Activated CD8-positive, alpha-beta memory T cell treated with anti-CD3 and anti-CD28 coated beads, Interleukin-2, amount 50 U/mL, for 1 hour (primary cell): ENCODE data around the gene FBXW7.

Source experiments
- DNase-seq: peaks from one replicate; pipeline ENCODE4 v3.0.0-alpha.2; 2020; ENCODE audit errors: extremely low read depth

The FBXW7 gene

DNA sequence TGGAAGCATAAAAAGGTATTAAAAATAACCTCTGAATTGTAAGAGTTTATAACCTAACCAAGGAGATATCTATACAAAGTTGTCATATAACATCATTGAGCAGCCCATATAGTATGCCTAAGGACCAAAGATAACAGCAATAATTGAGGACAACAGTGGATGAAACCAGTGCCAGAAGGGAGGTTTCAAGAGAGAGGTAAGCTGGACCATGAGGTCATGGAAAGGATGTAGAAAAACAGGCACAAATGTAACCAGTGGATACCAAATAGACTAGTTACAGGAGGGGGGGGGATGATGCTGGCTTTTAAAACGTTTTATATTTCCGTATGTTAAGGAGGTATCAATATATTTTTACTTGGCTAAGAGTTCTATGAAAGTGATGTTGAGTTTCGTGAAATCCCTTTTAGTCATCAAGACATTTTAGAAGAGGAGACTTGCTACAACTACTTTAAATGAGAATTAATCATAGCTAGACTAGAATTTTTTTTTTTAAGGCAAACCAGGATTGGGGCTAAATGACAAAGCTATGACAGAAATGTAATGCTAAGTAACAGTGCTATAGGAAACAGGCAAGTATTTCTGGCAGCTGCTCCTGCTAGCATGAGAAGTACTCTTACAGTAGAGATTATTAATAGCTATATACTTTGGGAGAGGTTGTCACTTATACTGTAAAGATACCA is 161.1 kb downstream of the FBXW7 start:
- DNase-seq = no peak

DNA sequence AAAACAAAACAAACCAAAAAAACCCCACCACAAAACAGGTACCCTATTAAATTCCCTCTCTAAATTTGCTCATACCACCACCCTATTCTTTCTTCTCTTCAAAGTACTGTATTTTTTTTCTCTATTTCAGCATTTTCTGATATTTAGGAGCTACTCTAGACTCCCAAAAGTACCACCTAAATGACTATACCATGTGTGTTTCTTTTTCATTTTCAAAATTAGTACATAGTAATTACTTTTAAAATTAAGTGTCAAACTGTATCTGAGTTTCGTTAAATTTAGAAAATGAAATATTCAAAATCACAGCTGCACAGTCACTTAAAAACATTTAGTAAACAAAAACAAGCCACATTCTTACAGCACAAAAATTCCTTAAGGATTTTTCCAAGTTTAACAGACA is 161.7 kb downstream of the FBXW7 start:
- DNase-seq = no peak

DNA sequence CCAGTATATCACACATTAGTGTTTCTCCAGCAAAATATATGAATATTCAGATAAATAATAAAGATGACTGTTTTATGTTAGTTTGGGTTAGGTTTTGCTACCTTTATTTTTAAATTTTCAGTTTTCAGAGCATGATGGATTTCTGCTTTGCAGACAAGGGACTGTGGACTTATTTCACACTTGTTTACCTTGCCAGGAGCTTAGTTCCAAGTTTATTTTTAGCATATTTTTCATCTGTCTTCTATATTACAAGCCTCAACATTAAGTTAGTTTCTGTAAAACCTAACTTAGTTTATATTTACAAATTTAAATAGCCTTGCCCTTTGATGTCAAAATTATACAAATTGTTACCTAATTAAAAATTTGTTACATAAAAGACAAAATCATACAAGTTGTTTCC is 163.4 kb downstream of the FBXW7 start:
- no peak for DNase-seq

DNA sequence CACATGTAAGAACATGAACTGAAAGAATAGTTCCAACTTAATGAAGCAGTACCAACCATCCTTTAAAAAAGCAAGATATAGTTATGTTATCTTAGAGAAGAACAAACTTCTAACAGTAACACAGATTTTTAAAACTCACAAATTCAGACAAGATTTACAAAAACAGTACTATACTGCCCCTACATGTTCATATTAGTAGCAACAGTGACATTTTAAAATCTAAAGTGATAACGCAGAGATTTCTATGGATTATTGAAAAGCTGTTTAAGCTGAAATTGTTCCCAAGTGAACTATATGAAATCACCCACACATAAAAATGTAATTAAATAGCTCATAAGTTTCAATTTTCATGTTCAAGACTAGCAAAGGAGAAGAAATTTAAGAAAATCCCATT is 166.0 kb downstream of the FBXW7 start:
- no peak for DNase-seq

DNA sequence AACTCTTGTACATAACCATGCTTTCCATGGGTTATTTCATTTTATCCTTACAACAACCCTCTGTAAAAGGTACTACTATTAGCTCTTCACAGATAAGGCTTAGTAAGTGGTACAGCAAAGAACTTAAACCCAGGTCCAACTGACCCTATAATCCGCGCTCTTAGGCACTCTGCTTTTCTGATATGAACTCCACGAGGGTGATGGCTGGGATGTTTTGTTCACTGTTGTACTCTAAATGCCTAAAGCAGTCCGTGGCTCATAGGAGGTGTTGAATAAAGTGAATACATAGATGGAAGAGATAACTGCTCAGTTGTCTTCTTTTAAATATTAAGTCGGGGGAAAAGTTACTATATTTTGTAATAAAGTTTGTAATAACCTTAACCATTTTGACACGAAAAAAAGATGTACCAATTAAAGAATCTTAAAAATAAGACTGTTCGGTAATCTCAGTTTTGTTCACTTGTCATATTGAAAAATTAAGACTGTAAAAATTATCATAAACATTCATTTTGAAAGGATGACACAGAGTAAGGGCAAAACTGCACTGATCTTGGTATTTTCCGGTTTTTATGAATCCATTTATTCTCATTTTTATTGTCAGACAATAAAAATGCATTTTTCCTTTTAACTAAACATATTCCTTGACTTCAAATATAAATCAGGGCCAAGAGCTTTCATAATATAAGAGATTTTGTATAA is 166.5 kb downstream of the FBXW7 start:
- no peak for DNase-seq

DNA sequence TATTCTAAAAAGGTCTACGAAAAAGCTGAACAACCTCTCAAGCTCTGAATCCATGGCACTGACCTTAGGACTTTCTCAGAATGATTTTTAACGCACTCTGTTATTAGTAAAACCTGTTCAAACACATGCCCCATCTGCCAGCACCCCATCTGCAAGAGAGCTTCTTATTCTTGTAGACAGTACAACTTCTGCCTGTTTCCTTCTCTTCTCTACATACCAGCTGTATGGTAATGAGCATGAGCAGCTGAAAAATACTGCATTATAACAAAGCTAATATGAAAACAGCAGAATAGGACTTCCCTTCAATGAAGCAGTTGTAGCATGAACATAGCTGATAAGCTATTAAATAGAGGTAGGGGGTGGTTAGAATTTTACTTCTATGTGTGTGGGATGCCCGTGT is 167.9 kb downstream of the FBXW7 start:
- no peak for DNase-seq

DNA sequence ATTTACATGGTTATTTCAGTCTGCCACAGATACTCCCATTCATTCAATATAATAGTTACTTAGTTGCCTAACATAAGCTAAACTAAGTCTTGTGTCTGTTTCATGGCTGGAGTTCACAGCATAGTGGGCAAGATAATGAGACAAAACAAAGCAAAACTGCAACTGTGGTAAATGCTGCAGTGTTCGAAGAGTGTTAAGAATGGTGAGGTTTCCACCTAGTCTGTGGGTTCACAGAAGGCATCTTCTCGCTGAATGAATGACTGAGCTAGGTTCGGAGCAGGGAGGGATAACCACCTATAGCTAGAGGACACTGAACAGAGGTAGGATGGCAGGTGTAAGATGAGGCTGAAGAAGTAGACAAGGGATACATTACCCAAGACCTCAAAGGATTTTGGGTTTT is 171.0 kb downstream of the FBXW7 start:
- DNase-seq = no peak

DNA sequence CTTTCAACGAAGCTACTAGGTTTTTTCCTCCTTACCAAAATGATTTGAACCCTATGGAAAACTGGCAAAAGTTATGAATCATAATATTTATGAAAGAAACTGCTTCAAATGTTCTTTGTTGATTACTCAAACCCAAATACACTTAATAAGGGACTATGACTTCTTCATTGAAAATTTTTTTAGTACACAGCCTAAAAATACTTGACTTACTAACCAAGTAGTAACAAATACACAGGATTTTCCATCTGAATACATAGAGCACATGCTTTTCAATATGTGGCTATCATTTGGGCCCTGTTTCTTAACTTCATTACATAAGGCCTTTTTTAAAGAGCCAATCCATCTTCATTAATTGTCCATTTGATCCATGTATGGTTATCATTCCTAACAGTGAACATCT is 171.5 kb downstream of the FBXW7 start:
- no peak for DNase-seq

DNA sequence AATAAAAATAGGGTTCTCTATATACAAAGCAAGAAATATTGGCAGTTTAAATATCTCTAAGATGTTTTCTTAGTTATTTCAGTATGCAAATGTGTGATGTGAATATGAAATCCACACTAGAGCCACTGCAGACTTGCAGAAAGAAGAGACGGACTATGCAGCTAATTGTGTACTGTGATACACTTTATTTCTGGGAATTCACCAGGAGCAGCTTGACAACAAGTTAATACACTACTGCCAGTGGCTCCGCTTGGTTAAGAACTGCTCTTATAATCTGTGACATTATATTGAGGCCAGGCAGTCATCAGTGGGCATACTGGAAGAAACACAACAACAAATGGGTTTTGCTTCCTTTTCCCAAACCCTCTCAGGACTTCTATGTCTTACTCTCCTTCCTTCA is 172.0 kb downstream of the FBXW7 start:
- no peak for DNase-seq

DNA sequence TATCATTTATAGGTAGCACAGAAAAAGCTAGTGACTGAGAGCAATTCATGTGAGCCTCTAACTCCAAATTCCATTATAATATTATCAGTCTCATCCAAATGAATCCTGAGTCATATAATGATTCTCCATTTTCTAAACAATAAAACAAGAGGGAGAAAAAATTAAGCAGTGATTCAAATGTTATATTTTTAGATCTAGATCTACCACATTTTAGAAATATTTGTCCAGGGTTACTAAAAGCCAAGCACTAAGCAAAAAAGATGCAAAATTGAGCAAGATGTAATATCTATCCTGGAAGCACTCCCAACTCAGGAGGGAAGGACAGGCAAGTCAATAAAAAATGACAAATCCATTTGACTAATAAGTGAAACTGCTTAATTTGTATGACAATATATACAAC is 172.8 kb downstream of the FBXW7 start:
- no peak for DNase-seq

DNA sequence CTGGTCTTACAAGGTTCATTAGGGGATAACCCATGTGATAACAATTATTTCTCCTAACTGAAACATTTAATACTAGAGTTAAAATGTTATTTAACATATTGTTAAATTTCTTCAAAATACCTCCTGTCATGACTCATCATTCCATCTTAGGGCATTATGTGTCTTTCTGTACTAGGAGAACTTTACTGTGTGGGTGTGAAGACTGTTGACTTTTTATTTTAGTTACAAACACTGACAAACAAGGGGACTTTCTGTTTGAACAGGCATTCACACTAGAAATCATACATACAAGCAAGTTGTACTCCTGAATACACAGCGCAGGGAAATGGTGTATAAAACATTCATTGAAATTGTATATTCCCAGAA is 175.9 kb downstream of the FBXW7 start:
- no peak for DNase-seq

DNA sequence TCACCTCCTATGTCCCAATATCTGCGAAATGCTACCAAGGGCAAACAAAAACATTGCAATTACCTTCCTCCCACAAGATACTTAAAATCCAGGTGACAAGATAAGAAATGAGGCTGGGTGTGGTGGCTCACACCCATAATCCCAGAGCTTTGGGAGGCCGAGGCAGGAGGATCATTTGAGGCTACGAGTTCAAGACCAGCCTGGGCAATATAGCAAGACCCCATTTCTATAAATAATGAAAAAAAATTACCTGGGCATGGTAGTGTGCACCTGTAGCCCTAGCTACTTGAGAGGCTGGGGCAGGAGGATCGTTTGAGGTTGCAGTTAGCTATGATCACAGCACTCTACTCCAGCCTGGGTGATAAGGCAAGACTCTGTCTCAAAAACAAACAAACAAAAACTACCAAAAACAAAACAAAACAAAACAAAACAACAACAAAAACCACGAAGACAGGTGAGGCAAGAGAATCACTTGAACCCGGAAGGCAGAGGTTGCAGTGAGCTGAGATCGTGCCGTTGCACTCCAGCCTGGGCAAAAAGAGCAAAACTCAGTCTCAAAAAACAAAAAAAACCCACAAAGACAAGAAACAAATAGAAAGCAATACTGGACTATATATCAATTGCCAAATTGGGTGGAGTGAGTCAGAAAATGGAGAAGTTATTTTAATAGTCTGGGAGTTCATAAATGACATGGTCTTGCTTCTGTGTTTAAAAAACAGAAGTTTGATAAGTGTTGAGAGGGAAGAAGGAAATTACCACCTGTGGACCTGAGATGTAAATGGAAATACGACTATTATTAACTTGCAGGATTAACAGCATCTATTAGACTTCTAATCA is 176.5 kb downstream of the FBXW7 start:
- DNase-seq = no peak

DNA sequence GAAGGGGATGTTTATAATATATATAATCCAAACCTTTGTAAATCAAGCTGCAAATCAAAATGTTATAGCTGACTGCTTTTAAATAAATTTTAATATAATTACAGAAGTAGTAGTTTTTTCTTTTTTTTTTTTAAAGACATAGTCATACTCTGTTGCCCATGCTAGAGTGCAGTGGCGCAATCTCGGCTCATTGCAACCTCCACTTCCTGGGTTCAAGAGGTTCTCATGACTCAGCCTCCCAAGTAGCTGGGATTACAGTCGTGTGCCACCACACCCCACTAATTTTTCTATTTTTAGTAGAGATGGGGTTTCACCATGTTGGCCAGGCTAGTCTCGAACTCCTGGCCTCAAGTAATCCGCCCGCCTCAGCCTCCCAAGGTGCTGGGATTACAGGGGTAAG is 178.7 kb downstream of the FBXW7 start:
- DNase-seq = no peak

DNA sequence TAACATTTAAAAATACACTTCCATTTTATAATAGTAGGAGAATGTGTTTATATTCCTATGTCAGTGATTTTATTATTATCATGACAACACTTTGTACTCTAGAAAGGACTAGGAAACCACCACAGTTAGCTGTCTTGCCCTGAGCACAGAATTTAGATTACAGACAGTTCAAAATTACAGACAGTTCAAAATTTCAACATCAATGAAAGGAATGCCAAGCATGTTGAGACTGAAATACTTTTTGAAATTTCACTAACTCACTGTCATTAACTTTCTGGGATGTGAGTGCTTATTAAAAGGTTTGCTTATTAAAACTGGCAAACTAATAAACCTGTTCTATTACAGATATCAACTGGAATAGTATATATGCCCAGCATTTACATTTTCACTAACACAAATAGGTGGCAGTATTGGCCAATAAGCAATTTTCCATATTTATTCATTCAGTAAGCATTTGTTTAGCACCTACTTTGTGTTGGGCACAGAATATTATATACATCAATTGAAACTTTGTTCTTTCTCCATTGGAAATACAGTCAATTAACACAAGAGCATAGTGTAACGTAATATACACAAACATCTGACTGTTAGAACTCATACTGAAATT is 179.4 kb downstream of the FBXW7 start:
- DNase-seq = no peak

DNA sequence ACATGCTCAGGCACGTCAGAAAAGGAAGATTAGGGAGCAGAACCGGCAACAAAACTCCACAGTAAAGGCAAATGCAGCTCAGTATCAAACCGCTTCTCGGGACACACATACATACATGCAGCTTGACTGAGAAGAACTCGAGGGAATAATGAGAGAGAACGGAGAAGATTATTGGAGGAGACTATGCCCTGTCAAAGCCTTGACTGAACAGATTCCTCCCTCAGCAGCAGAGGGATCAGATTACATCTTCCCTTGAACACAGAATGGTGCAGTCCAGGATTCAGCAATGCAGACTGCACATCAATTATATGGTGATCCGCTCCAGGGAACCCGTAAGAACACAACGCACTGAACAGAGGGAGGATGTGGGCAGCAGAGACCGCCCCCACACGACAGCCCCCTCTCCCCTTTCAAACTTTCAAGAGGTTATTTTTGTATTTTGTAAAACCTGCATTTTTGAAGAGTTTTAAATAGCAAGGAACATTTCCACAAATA is 183.2 kb downstream of the FBXW7 start:
- DNase-seq = no peak

DNA sequence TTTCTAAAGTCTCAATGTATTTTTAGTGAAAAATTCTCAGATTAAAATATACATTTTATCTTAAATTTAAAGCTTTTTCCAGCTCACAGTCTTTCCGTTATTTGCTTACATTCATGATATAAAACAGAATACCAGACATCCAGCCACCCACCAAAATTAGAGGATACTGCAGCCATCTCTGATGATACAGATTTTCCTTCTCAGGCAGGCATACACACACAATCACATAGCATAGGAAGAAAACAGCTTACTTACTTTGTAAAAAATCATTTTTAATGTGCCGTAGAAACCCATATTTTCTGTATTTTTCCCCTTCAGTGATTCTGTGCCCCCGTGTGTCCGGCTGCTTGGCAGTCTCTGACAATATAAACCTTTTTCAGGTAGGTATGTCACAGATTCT is 183.7 kb downstream of the FBXW7 start:
- DNase-seq = no peak

DNA sequence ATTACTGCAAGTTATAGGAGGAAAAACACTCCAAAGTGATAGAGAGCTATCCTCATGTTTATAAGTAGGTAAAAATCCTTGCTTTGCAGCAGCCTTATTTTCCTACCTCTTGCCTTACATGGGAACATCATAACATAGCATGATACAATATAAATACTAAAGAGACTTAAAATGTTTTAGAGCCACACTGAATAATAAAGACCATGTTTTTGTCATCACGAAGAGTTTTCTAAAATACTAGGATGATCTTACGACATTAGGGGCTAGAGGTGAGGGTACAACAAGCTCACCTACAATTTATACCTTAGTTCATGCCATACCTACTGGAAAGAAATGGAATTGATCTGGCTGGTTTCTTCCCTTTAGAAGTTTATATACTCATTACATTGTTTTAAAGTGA is 184.8 kb downstream of the FBXW7 start:
- DNase-seq = no peak

DNA sequence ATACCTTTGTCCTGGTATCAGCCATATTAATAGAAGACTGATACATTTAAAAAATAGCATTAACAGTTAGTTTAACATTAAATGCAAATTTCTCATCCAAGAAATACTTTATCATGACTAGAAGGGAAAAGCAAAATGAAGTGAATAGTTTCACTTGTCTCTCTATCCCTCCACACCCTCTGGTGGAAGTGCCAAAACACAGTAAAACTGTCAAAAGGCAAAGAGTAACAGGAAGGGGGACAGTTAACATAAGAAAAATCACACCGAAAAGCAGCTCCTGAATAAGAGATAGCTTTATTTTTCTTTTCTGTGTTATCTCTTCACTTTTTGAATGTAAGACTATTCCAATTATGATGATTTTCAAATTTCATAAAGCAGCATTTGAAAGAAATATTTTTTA is 187.2 kb downstream of the FBXW7 start:
- DNase-seq = no peak

DNA sequence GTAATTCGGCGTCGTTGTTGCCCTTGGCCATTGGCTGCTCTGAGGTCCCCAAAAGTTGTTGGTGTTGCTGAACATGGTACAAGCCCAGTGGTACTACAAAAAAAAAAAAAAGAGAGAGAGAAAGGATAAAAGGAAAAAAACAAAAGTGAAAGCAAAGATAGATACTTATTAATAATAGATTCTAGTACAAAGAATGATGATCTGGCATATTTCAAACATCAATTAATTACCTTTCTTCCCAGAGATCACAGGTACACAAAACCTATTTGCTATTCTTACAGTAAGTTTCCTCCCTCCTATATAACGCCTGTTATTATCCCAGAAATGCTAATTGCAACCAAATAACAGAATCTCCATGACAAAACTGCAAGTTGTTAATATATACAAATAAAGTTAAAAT is 188.9 kb downstream of the FBXW7 start:
- DNase-seq = no peak

DNA sequence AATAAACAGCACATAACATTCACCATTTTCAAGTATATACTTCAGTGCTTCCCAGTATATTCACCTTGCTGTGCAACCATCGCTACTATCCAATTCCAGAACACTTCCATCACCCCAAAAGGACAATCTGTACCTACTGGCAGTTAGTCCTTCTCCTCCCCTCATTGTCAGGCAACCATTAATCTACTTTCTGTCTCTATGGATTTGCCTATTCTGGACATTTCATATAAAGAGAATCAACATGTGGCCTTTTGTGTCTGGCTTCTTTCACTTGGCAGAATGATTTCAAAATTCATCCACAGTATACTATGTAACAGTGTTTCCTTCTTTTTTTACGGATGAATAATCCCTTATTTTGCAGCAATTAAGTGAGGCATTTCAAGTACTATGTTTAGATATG is 189.4 kb downstream of the FBXW7 start:
- DNase-seq = no peak

DNA sequence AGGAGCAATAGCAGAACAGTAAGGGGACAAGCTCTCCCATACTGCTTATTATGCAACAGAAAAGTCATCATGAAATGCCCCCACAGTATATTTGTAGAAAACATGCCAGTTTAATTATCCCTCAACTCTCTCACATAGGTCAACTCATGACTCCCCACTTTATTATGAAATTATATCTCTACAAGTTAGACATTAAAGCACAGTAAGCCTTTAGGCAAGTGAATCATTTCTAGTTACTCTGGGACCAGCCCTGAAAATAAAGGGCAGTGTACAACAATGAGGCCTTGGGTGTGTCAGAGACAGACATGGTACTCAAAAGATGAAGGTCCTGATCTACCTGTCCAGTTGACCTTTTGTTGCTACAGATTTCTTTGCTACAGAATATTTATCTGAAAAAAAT is 191.9 kb downstream of the FBXW7 start:
- no peak for DNase-seq

DNA sequence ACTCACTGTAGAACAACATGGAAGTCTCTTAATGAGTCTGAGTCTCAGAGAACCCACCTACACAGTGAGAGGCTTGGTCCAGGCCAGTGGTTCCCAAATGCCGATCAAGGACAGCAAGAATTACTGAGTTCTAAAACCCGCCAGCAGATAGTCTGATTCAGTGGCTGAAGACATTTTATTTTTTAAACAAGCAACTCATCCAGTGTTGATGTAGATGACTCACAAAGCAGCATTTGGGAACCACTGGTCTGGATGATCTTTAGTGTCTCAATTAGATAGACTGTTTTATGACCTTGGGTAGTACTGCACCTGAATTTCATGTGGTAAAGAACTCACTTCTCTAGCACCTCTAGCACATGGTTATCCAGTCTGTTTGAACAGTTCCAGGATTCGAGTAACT is 193.6 kb downstream of the FBXW7 start:
- DNase-seq = no peak

DNA sequence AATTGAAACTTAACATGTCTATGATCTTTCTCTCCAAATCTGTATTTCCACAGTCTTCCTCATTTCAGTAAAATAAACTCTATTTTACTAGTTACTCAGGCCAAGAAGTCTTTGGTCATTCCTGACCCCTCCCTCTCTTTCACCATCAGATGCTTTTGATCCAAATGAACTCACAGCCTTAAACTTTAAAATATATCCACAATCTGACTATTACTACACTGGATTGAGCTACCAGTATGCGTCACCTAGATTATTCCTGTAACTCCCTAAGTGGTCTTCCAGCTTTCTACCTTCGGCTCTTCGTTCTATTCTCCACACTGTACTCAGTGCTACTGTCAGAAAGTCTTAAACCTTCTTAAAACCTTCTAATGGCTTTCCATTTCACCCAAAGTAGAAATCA is 195.1 kb downstream of the FBXW7 start:
- no peak for DNase-seq
